GM19023 (cell line): Measurements from ENCODE around the gene PDE9A.

Source experiments
- ATAC-seq: cut with Tn5 transposase; IDR thresholded peaks from one replicate; pipeline ENCODE4 v1.9.1; 2021; ENCODE audit warnings: mild to moderate bottlenecking, moderate library complexity; ENCODE audit not compliant: unreplicated experiment

The PDE9A gene

GRCh38 chr21:42641311-42642218, 11.9 kb upstream of the PDE9A start:
- ATAC-seq, result no peak

GRCh38 chr21:42642219-42642745, 11.1 kb upstream of the PDE9A start:
- ATAC-seq, result no peak

GRCh38 chr21:42644223-42645208, 8.9 kb upstream of the PDE9A start:
- ATAC-seq, result no peak

- no peak for ATAC-seq
These were observed 8.0 kb upstream of the PDE9A start for GRCh38 chr21:42645211-42646075.

- ATAC-seq, result no peak
These were observed 7.2 kb upstream of the PDE9A start for GRCh38 chr21:42646076-42646825.

GRCh38 chr21:42646836-42647235, 6.6 kb upstream of the PDE9A start:
- ATAC-seq, result no peak

GRCh38 chr21:42648606-42649005, 4.8 kb upstream of the PDE9A start:
- ATAC-seq, result no peak

- no peak for ATAC-seq
These were observed 4.0 kb upstream of the PDE9A start for GRCh38 chr21:42649122-42650032.

GRCh38 chr21:42650033-42650370, 3.4 kb upstream of the PDE9A start:
- no peak for ATAC-seq

- no peak for ATAC-seq
These were observed 2.7 kb upstream of the PDE9A start for GRCh38 chr21:42650441-42651421.

GRCh38 chr21:42651515-42652401, 1.7 kb upstream of the PDE9A start:
- no peak for ATAC-seq

GRCh38 chr21:42652527-42653230, 742 bp upstream of the PDE9A start:
- no peak for ATAC-seq

- no peak for ATAC-seq
These were observed 925 bp downstream of the PDE9A start for GRCh38 chr21:42654179-42654912.

GRCh38 chr21:42654913-42655795, 1.7 kb downstream of the PDE9A start:
- ATAC-seq, result no peak
